ENCODE measurements around the gene DNASE2. TPM values are rescaled to one million over a fixed set of nuclear protein-coding genes. Genes with fewer than 3 reads are reported as not detected.

DNASE2 gene
- total and polyA plus RNA-seq, 2 of the 8 experiments (the other 6 are each of a cell fraction or from before 2014, with no cell fraction given), result 33.2 to 48.2 TPM

DNA sequence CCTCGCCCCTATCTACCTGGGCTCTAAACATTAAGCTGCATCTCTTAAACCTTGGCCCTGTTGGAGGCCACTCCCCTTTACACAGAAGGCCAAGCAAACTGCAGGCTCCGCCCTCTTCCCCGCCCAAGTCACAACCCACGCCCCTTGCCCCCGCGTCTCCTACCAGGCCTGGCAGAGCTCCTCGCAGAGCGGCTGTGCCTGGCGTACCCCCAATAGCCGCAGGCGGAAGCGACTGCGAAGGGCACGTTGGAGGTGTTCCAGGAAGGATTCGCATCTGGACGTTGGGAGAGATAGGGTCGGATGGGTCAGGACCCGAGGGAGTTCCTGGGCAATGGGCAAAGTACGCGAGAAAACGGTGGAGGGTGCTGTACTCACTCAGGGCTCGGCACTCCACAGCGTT is 52.8 kb downstream of the DNASE2 start:
- Histone ChIP-seq H4K91ac (replicated peaks; ENCODE audit: insufficient read length, low read length) (no peak overlapping the region), H3K36me3 (ENCODE audit: control insufficient read depth in 2 of 4, insufficient read depth in 4 of 4, low read length in 3 of 4) (no peaks in the 10 kb centered on the region), H3K9ac (replicated peaks in 1 of 4; ENCODE audit: extremely low read depth in 1 of 4, low read depth in 3 of 4, low read length in 3 of 4) (no peak overlapping the region), H3K79me1 (ENCODE audit: low read depth, low read length) (no peaks in the 10 kb centered on the region), H3K18ac (ENCODE audit: extremely low read depth, low read length) (no peak overlapping the region; the same call in 1 of the 2 replicates), H2BK12ac (ENCODE audit: low read depth, low read length) (no peak overlapping the region), H4K20me1 (replicated peaks in 1 of 2; ENCODE audit: control insufficient read depth in 1 of 2, insufficient read depth in 2 of 2, low read length in 2 of 2) (peaks cover 2 to 10% of the 10 kb centered on the region in 2 experiments), H2AK5ac (ENCODE audit: low read depth, low read length) (no peak overlapping the region), H2BK5ac (ENCODE audit: low read depth, low read length) (no peak overlapping the region), H3K9me3 (ENCODE audit: insufficient read depth in 2 of 2, low read depth in 1 of 2, low read length in 1 of 2) (no peaks in the 10 kb centered on the region), H3K4ac (replicated peaks; ENCODE audit: insufficient read length, low read depth, low read length) (no peak overlapping the region), H3K27ac (ENCODE audit: low read depth, low read length) (no peak overlapping the region), H3K23me2 (ENCODE audit: low read depth, low read length) (peaks cover 8% of the 10 kb centered on the region; the same call in 1 of the 2 replicates), H2BK120ac (replicated peaks; ENCODE audit: low read depth, low read length) (no peak overlapping the region), H3K4me2 (ENCODE audit: insufficient read depth in 1 of 2, low read depth in 2 of 2, low read length in 2 of 2) (peak overlapping the region; percentile 32 to 69), H3K79me2 (ENCODE audit: control insufficient read depth in 1 of 2, insufficient read depth in 2 of 2, low read length in 2 of 2) (no peaks in the 10 kb centered on the region), H2BK15ac (ENCODE audit: low read length) (no peak overlapping the region), H4K5ac (ENCODE audit: insufficient read length, low read depth, low read length) (no peak overlapping the region), H4K8ac (ENCODE audit: extremely low read depth, insufficient read depth, low read length) (no peak overlapping the region), H3K14ac (ENCODE audit: insufficient read length) (no peak overlapping the region), H3K4me1 (replicated peaks in 1 of 4; ENCODE audit: control insufficient read depth in 3 of 4, insufficient read depth in 4 of 4, low read length in 3 of 4) (peaks cover 0 to 14% (median 6%) of the 10 kb centered on the region in 4 experiments; a peak in 5 of 7 replicates), H3K56ac (replicated peaks; ENCODE audit: insufficient read length, low read depth, low read length) (no peak overlapping the region), H3K23ac (ENCODE audit: insufficient read length) (no peak overlapping the region), H2AFZ (ENCODE audit: low read length) (no peak overlapping the region), H3K27me3 (replicated peaks in 1 of 4; ENCODE audit: control insufficient read depth in 3 of 4, extremely low read depth in 1 of 4, insufficient read depth in 3 of 4, low read length in 3 of 4) (no peaks in the 10 kb centered on the region), H2BK20ac (ENCODE audit: low read length) (no peak overlapping the region), H3K4me3 (ENCODE audit: extremely low read depth in 1 of 4, insufficient read depth in 2 of 4, low read depth in 3 of 4, low read length in 4 of 4) (peak overlapping the region; percentile 2 to 47 (median 26); a peak in 5 of 8 replicates)
- FAIRE-seq (no peak), DNase-seq (ENCODE audit: low read depth in 1 of 2, low spot score in 2 of 2) (peak in 1 of 2 experiments; percentile 93)
- POLR2A ChIA-PET (ENCODE audit: partially characterized antibody), result interaction anchor here (0.9 to 2.8 kb wide), 5 partner anchors 12 to 54 kb away, joined by 3 to 12 read pairs (median 4); no protein-coding TSS in a partner anchor
- CTCF ChIA-PET (ENCODE audit: partially characterized antibody), result interaction anchor here (0.6 to 7.6 kb wide), 10 partner anchors 12 to 230 kb away, joined by 3 to 89 read pairs (median 4); no protein-coding TSS in a partner anchor
- WGBS, 2 experiments (ENCODE audit: extremely low coverage in 1 of 2, insufficient coverage in 1 of 2, insufficient read length in 1 of 2, insufficient replicate concordance in 2 of 2, low coverage in 1 of 2, low lambda C conversion rate in 2 of 2, missing lambda C conversion rate in 1 of 2), result 25% methylated on average over 23 of the region's 23 CpGs; no CpG with 5 or more reads in 1 of the 2 experiments
- TF ChIP-seq SP2 (IDR thresholded peaks at IDR 0.05; ENCODE audit: low read length) (no peak), CHD1 (IDR thresholded peaks at IDR 0.05; ENCODE audit: low read depth, low read length) (no peak), GTF2F1 (IDR thresholded peaks at IDR 0.05; ENCODE audit: borderline replicate concordance, low read depth, low read length) (no peak), KDM1A (IDR thresholded peaks at IDR 0.05; ENCODE audit: borderline replicate concordance, low read length) (no peak), YY1 (IDR thresholded peaks at IDR 0.05; ENCODE audit: low read depth, low read length) (no peak), SP4 (IDR thresholded peaks at IDR 0.05; ENCODE audit: low read length) (no peak), RBBP5 (IDR thresholded peaks at IDR 0.05; ENCODE audit: borderline replicate concordance, low read depth, low read length) (no peak), KDM5A (IDR thresholded peaks at IDR 0.05; ENCODE audit: low read length) (no peak), ATF2 (IDR thresholded peaks at IDR 0.05; ENCODE audit: low read length) (no peak), CBX5 (IDR thresholded peaks at IDR 0.05; ENCODE audit: low read depth, low read length) (no peak), TCF12 (IDR thresholded peaks at IDR 0.05; ENCODE audit: low read depth, low read length) (no peak), CTBP2 (IDR thresholded peaks at IDR 0.05; ENCODE audit: borderline replicate concordance, insufficient read depth, insufficient read length, low read length) (no peak)

Data from H1 (cell line).